ENCODE data around the gene BCAS3. TPM values are rescaled to one million over a fixed set of nuclear protein-coding genes. Genes with fewer than 3 reads are reported as not detected.
A peak's percentile ranks its signal among the peaks of the same experiment; 100 is the strongest.

BCAS3 gene
- polyA plus RNA-seq, 3 donors = 10.3 to 19.1 (median 14.7) TPM

GRCh38 chr17:60652454-60653247, 25.0 kb upstream of the BCAS3 start:
- no CpG with 5 or more reads among the region's 2 CpGs for WGBS (ENCODE audit: insufficient coverage)
- H3K9me3 ChIP-seq (replicated peaks in 1 of 2; ENCODE audit: control insufficient read depth in 1 of 2, insufficient read depth in 1 of 2, low read length in 2 of 2) = no peaks in the 10 kb centered on the region
- no peak overlapping the region for H3K27ac ChIP-seq (ENCODE audit: low read depth in 1 of 2, low read length in 2 of 2)
- Mint-ChIP-seq H3K9me3 (no peaks in the 10 kb centered on the region), H3K27me3 (ENCODE audit: low read depth in 3 of 3) (no peaks in the 10 kb centered on the region), H3K36me3 (peaks cover 47 to 87% of the 10 kb centered on the region in 2 donors), H3K4me1 (peaks cover 12% of the 10 kb centered on the region), H3K4me3 (no peak overlapping the region), H3K27ac (no peak overlapping the region)
- H3K27me3 ChIP-seq (ENCODE audit: control insufficient read depth in 2 of 2, insufficient read depth in 2 of 2, low read length in 2 of 2) = no peaks in the 10 kb centered on the region
- peaks cover 88% of the 10 kb centered on the region for H4K20me1 ChIP-seq (ENCODE audit: insufficient read depth, low read length)
- no peak overlapping the region for H3K4me3 ChIP-seq (replicated peaks in 1 of 3; ENCODE audit: low read depth in 2 of 3, low read length in 3 of 3)
- H3K9ac ChIP-seq (ENCODE audit: insufficient read depth, low read length, poor library complexity, severe bottlenecking) = no peak overlapping the region
- H3K36me3 ChIP-seq (replicated peaks in 1 of 2; ENCODE audit: control insufficient read depth in 1 of 2, insufficient read depth in 2 of 2, low read length in 2 of 2) = peaks cover 33 to 72% of the 10 kb centered on the region in 2 donors
- peak; percentile 9 to 30 (median 28) for DNase-seq
- no peak overlapping the region for H2AFZ ChIP-seq (ENCODE audit: insufficient read depth, low read depth, low read length, poor library complexity, severe bottlenecking)
- H3K4me2 ChIP-seq (replicated peaks; ENCODE audit: extremely low read depth, low read length, poor library complexity, severe bottlenecking) = no peak overlapping the region
- intact Hi-C loops (cut with micrococcal nuclease) = no loop called here
- H3K79me2 ChIP-seq (ENCODE audit: insufficient read depth, low read length) = peaks cover 77% of the 10 kb centered on the region
- TF ChIP-seq CTCF (IDR thresholded peaks at IDR 0.05) = no peak
- H3K4me1 ChIP-seq (ENCODE audit: control insufficient read depth in 1 of 2, insufficient read depth in 2 of 2, low read length in 2 of 2) = peaks cover 0 to 7% of the 10 kb centered on the region in 2 donors

- Histone ChIP-seq H2AFZ (ENCODE audit: insufficient read depth, low read depth, low read length, poor library complexity, severe bottlenecking) (no peak overlapping the region), H3K9ac (ENCODE audit: insufficient read depth, low read length, poor library complexity, severe bottlenecking) (no peak overlapping the region), H3K27ac (ENCODE audit: low read depth in 1 of 2, low read length in 2 of 2) (no peak overlapping the region), H3K4me2 (replicated peaks; ENCODE audit: extremely low read depth, low read length, poor library complexity, severe bottlenecking) (no peak overlapping the region), H3K36me3 (replicated peaks in 1 of 2; ENCODE audit: control insufficient read depth in 1 of 2, insufficient read depth in 2 of 2, low read length in 2 of 2) (peaks cover 34 to 72% of the 10 kb centered on the region in 2 donors), H4K20me1 (ENCODE audit: insufficient read depth, low read length) (peaks cover 89% of the 10 kb centered on the region), H3K27me3 (ENCODE audit: control insufficient read depth in 2 of 2, insufficient read depth in 2 of 2, low read length in 2 of 2) (no peaks in the 10 kb centered on the region), H3K9me3 (replicated peaks in 1 of 2; ENCODE audit: control insufficient read depth in 1 of 2, insufficient read depth in 1 of 2, low read length in 2 of 2) (no peaks in the 10 kb centered on the region), H3K4me1 (ENCODE audit: control insufficient read depth in 1 of 2, insufficient read depth in 2 of 2, low read length in 2 of 2) (peaks cover 0 to 7% of the 10 kb centered on the region in 2 donors), H3K79me2 (ENCODE audit: insufficient read depth, low read length) (peaks cover 72% of the 10 kb centered on the region), H3K4me3 (replicated peaks in 1 of 3; ENCODE audit: low read depth in 2 of 3, low read length in 3 of 3) (no peak overlapping the region)
- Mint-ChIP-seq H3K27me3 (ENCODE audit: low read depth in 3 of 3) (no peaks in the 10 kb centered on the region), H3K9me3 (no peaks in the 10 kb centered on the region), H3K4me3 (no peak overlapping the region), H3K36me3 (peaks cover 41 to 86% of the 10 kb centered on the region in 2 donors), H3K4me1 (peaks cover 12% of the 10 kb centered on the region), H3K27ac (peak overlapping the region in 2 of 7 donors; percentile 4 to 15)
- DNase-seq = no peak
- no peak for TF ChIP-seq CTCF (IDR thresholded peaks at IDR 0.05)
- intact Hi-C loops (cut with micrococcal nuclease) = no loop called here
- no CpG with 5 or more reads among the region's 1 CpG for WGBS (ENCODE audit: insufficient coverage)
These were observed 24.1 kb upstream of the BCAS3 start for GRCh38 chr17:60653569-60653968.

Data from CD14-positive monocyte (primary cell).